ENCODE results near the gene CDC42EP5.

Gene CDC42EP5

DNA sequence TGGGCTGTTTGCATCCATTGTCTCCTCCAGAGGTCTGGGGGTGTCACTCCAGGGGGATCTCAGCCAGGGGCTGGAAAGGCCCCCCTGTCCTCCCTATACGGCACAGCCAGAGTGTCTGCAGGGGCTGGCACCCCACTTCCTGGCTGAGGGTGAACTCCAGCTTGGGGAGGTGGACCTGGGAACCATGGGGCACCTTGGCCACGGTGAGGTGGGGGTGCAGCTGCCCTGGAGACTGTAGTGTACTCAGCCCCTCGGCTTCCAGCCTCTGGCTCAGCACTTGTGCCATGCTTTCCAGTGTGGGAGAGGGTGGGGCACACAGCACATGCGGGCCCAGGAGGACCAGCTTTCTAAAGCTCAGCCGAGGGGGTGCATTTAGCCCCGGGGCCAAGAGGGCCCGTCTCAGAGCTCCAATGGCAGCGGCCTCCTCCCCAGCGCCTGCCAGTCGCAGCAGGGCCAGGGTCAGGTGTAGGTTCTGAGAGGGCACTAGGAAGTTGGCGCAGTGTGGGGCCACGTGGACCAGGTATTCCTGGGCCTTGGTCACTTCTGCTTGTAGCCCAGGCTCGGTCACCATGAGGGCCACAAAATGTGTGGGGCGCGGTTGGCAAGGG lies 10.9 kb downstream of the CDC42EP5 start:
- H3K4me1 Mint-ChIP-seq: peaks cover 24% of the 10 kb centered on the region
- peaks cover 20% of the 10 kb centered on the region for H3K36me3 Mint-ChIP-seq
- ATAC-seq (ENCODE audit: low read depth) (no peak), DNase-seq (ENCODE audit: low spot score in 2 of 2) (no peak)
- H3K4me3 Mint-ChIP-seq: peak overlapping the region; percentile 14
- no peaks in the 10 kb centered on the region for H3K27me3 Mint-ChIP-seq
- H3K27ac Mint-ChIP-seq: peak overlapping the region; percentile 50
- peaks cover 1% of the 10 kb centered on the region for H3K9me3 Mint-ChIP-seq

GRCh38 chr19:54461613-54462012 lies 11.5 kb downstream of the CDC42EP5 start:
- no peak for DNase-seq (ENCODE audit: low spot score in 2 of 2)
- Mint-ChIP-seq H3K27ac (peak overlapping the region; percentile 50), H3K27me3 (no peaks in the 10 kb centered on the region), H3K4me3 (peak overlapping the region; percentile 8), H3K9me3 (peaks cover 1% of the 10 kb centered on the region), H3K36me3 (peaks cover 20% of the 10 kb centered on the region), H3K4me1 (peaks cover 24% of the 10 kb centered on the region)
- ATAC-seq (ENCODE audit: low read depth): no peak

GRCh38 chr19:54461210-54461609 lies 11.9 kb downstream of the CDC42EP5 start:
- peaks cover 24% of the 10 kb centered on the region for H3K4me1 Mint-ChIP-seq
- H3K9me3 Mint-ChIP-seq: peaks cover 1% of the 10 kb centered on the region
- peak overlapping the region; percentile 50 for H3K27ac Mint-ChIP-seq

DNA sequence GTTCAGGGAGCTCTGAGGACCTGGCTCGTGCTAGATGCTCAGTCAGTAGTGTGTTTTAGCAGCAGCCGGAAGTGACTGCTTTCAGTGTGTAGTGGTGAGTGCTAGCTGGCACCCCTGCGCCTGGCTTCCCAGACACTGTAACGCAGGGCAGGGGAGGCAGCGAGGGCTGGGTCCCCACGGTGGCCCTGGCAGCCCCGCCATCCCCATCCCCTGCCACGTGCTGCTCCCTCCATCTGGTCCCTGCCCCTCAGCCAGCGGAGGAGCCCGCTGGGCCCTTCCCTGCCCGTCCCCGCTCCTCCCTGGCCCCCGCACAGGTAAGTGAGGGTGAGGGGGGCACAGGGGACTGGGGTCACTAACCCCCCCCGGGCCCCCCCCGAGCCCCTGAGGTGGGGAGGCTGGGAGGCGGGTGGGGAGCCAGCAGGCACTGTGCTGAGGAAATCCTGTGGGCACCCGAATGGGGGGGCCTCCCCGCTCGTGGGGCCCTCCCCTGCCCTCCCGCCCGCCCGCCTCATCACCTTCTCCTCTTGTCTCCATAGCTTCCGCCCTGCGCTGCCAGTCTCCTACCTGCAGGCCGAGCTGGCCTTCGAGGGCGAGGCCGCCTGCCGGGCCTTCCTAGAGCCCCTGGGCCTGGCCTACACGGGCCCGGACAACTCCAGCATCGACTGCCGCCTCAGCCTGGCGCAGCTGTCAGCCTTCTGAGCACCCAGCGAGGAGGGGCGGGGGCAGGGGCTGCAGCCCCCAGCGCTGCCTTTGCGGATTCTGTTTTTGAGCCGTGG lies 12.7 kb downstream of the CDC42EP5 start:
- Mint-ChIP-seq H3K27ac (no peak overlapping the region), H3K4me1 (peaks cover 24% of the 10 kb centered on the region), H3K9me3 (peaks cover 1% of the 10 kb centered on the region), H3K4me3 (no peak overlapping the region), H3K27me3 (no peaks in the 10 kb centered on the region), H3K36me3 (peaks cover 25% of the 10 kb centered on the region)
- ATAC-seq (ENCODE audit: low read depth) (no peak), DNase-seq (ENCODE audit: low spot score in 2 of 2) (no peak)

More at GRCh38 chr19:54461210-54461609, 11.9 kb downstream of the CDC42EP5 start:
- ATAC-seq (ENCODE audit: low read depth) (no peak), DNase-seq (ENCODE audit: low spot score in 2 of 2) (no peak)
- no peaks in the 10 kb centered on the region for H3K27me3 Mint-ChIP-seq
- peaks cover 22% of the 10 kb centered on the region for H3K36me3 Mint-ChIP-seq
- no peak overlapping the region for H3K4me3 Mint-ChIP-seq

GRCh38 chr19:54459282-54460229 lies 13.5 kb downstream of the CDC42EP5 start:
- H3K9me3 Mint-ChIP-seq: peaks cover 1% of the 10 kb centered on the region
- H3K4me3 Mint-ChIP-seq: no peak overlapping the region
- H3K27me3 Mint-ChIP-seq: no peaks in the 10 kb centered on the region
- H3K4me1 Mint-ChIP-seq: peaks cover 24% of the 10 kb centered on the region
- ATAC-seq (ENCODE audit: low read depth): no peak
- peaks cover 28% of the 10 kb centered on the region for H3K36me3 Mint-ChIP-seq
- no peak overlapping the region for H3K27ac Mint-ChIP-seq
- no peak for DNase-seq (ENCODE audit: low spot score in 2 of 2)

- Mint-ChIP-seq H3K4me1 (peaks cover 18% of the 10 kb centered on the region), H3K36me3 (peaks cover 28% of the 10 kb centered on the region), H3K4me3 (no peak overlapping the region), H3K27ac (no peak overlapping the region), H3K27me3 (no peaks in the 10 kb centered on the region), H3K9me3 (no peaks in the 10 kb centered on the region)
- ATAC-seq (ENCODE audit: low read depth) (no peak), DNase-seq (ENCODE audit: low spot score in 2 of 2) (no peak)
Measured at GRCh38 chr19:54458648-54459281, 14.3 kb downstream of the CDC42EP5 start.

GRCh38 chr19:54457773-54458647 lies 15.1 kb downstream of the CDC42EP5 start:
- Mint-ChIP-seq H3K4me3 (no peak overlapping the region), H3K27ac (no peak overlapping the region), H3K4me1 (peaks cover 18% of the 10 kb centered on the region), H3K36me3 (peaks cover 34% of the 10 kb centered on the region), H3K27me3 (no peaks in the 10 kb centered on the region), H3K9me3 (no peaks in the 10 kb centered on the region)
- ATAC-seq (ENCODE audit: low read depth) (no peak), DNase-seq (ENCODE audit: low spot score in 2 of 2) (no peak)

DNA sequence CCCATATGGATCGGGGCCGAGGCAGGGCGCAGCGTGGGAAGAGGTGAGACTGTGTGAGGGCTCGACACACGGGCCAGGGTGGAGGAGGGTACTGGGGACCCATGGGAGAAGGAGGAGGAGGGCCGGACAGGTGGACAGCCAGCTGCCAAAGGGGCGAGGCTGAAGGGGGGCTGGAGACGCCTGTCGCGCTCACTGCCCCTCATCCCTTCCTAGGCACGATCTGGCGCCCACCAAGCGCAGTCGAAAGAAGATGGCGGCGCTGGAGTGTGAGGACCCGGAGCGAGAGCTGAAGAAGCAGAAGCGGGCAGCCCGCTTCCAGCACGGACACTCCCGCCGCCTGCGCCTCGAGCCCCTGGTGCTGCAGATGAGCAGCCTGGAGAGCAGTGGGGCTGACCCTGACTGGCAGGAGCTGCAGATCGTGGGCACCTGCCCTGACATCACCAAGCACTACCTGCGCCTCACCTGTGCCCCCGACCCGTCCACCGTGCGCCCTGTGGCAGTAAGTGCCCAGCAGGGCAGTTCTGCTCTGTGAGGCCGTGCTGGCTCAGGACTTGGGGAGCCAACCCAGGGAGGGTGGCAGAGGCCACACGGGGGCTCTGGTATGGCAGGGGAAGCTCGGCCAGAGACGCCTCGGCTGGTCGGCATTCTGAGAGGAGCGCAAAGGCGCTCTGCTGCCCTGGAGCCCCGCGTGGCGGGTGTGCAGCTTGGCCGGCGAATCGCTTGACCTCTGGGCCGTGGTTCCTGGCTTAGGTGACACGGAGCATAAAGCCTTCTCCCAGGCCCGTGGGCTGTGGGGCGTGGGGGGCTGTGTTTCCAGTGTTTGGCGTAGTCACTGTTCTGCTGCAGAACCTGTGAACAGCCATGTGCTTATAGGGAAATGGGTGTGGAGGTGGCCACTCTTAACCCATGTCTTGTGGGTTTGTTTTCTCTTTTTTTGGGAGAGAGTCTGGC lies 16.4 kb downstream of the CDC42EP5 start:
- no peak for DNase-seq (ENCODE audit: low spot score in 2 of 2)
- H3K4me1 Mint-ChIP-seq: peaks cover 16% of the 10 kb centered on the region
- H3K36me3 Mint-ChIP-seq: peaks cover 34% of the 10 kb centered on the region
- peak; percentile 8 for ATAC-seq (ENCODE audit: low read depth)
- H3K4me3 Mint-ChIP-seq: no peak overlapping the region
- H3K27me3 Mint-ChIP-seq: no peaks in the 10 kb centered on the region
- peak overlapping the region; percentile 58 for H3K27ac Mint-ChIP-seq
- H3K9me3 Mint-ChIP-seq: no peaks in the 10 kb centered on the region

- Mint-ChIP-seq H3K27ac (peak overlapping the region; percentile 58), H3K9me3 (no peaks in the 10 kb centered on the region), H3K4me1 (peaks cover 18% of the 10 kb centered on the region), H3K27me3 (no peaks in the 10 kb centered on the region), H3K4me3 (no peak overlapping the region), H3K36me3 (peaks cover 35% of the 10 kb centered on the region)
- DNase-seq (ENCODE audit: low spot score in 2 of 2) (no peak), ATAC-seq (ENCODE audit: low read depth) (no peak)
Measured at GRCh38 chr19:54455786-54456422, 17.2 kb downstream of the CDC42EP5 start.

GRCh38 chr19:54454781-54455675 lies 18.1 kb downstream of the CDC42EP5 start:
- DNase-seq (ENCODE audit: low spot score in 2 of 2): no peak
- H3K27ac Mint-ChIP-seq: peak overlapping the region; percentile 58
- no peaks in the 10 kb centered on the region for H3K9me3 Mint-ChIP-seq
- peaks cover 37% of the 10 kb centered on the region for H3K36me3 Mint-ChIP-seq
- no peak for ATAC-seq (ENCODE audit: low read depth)
- H3K4me3 Mint-ChIP-seq: no peak overlapping the region
- H3K4me1 Mint-ChIP-seq: peaks cover 23% of the 10 kb centered on the region
- H3K27me3 Mint-ChIP-seq: no peaks in the 10 kb centered on the region

Data from memory B cell (primary cell).